ENCODE results near the gene TMPRSS7.

The TMPRSS7 gene

GRCh38 chr3:112034436-112034835, at the start of gene TMPRSS7:
TSS of gene TMPRSS7 (plus strand) at chr3:112034736. CDS start at chr3:112034846, 110 bp downstream.
- DNase-seq: no peak

- DNase-seq: no peak
These were observed 47.7 kb upstream of the TMPRSS7 start for GRCh38 chr3:111986800-111987199.

GRCh38 chr3:111989061-111989678, 45.4 kb upstream of the TMPRSS7 start:
- DNase-seq: peak; percentile 66

- no peak for DNase-seq
These were observed 41.5 kb upstream of the TMPRSS7 start for GRCh38 chr3:111993038-111993437.

- DNase-seq: no peak
These were observed 35.7 kb upstream of the TMPRSS7 start, which contains the start of gene TAGLN3 for GRCh38 chr3:111998636-111999483. TSS of gene TAGLN3 (plus strand) at chr3:111998922. CDS start at chr3:111999423, 501 bp downstream.

GRCh38 chr3:111999484-112000324, 34.8 kb upstream of the TMPRSS7 start:
- no peak for DNase-seq

GRCh38 chr3:112000367-112000771, 34.2 kb upstream of the TMPRSS7 start:
- DNase-seq: no peak

- no peak for DNase-seq
These were observed 33.6 kb upstream of the TMPRSS7 start for GRCh38 chr3:112000966-112001365.

GRCh38 chr3:112001526-112001925, 33.0 kb upstream of the TMPRSS7 start:
- no peak for DNase-seq

- peak; percentile 57 for DNase-seq
These were observed 32.2 kb upstream of the TMPRSS7 start for GRCh38 chr3:112002096-112002971.

GRCh38 chr3:112003321-112004080, 31.0 kb upstream of the TMPRSS7 start:
- DNase-seq: no peak

GRCh38 chr3:112004187-112004586, 30.3 kb upstream of the TMPRSS7 start:
- DNase-seq: no peak

- DNase-seq: no peak
These were observed 29.9 kb upstream of the TMPRSS7 start for GRCh38 chr3:112004669-112005068.

GRCh38 chr3:112005091-112005672, 29.4 kb upstream of the TMPRSS7 start:
- DNase-seq: peak; percentile 55

GRCh38 chr3:112007633-112008032, 26.9 kb upstream of the TMPRSS7 start:
- peak; percentile 87 for DNase-seq

GRCh38 chr3:112009670-112010069, 24.9 kb upstream of the TMPRSS7 start:
- no peak for DNase-seq

- no peak for DNase-seq
These were observed 23.9 kb upstream of the TMPRSS7 start for GRCh38 chr3:112010636-112011035.

GRCh38 chr3:112011376-112011940, 23.1 kb upstream of the TMPRSS7 start:
- DNase-seq: no peak

- peak; percentile 28 for DNase-seq
These were observed 22.1 kb upstream of the TMPRSS7 start for GRCh38 chr3:112012205-112012992.

Data from fibroblast of skin of right quadriceps (primary cell).